Measurements from ENCODE around the gene FYN. TPM values are rescaled to one million over a fixed set of nuclear protein-coding genes. Genes with fewer than 3 reads are reported as not detected.

The FYN gene
- total RNA-seq, 1 donor = 106 TPM

DNA sequence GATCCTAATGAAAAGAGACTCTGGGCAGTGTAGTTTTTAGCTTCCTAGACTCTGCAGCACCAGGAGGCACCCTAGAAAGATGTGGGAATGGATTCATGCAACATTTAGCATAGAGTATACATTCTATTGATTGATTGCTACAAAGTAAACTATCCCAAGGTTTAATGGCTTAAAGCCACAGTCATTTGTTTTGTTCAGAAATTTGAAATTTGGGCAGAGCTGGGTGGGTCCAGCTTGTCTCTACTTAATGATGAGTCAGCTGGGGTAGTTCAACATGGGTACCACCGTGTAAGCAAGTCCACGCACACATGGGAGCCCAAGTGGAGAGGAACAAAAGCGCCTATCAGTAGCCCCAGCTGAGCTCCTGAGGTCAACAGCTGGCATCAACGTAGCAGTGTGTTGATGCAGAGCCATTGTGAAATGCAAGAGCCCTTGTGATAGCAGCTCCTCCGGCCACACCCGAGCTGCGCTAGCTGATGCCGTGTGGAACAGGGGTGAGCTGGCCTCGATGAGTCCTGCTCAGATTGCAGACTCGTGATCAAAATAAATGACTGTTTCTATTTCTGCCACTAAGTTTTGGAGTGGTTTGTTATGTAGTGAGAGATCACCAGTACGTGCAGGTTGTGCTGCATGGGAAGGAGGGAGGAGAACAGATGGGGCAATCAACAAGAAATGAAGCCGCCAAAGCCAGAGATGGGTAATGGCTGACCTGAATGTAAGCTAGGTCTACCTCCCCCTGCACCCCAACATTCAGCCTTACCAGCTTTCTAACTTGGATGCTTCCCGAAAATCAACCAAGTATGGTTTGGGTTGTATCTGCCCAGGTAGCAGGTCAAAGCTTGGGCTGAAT lies 221.8 kb downstream of the FYN start:
- no peaks in the 10 kb centered on the region for H4K20me1 ChIP-seq (ENCODE audit: insufficient read depth, low read length)
- H2AFZ ChIP-seq (ENCODE audit: low read length) = no peak overlapping the region
- H3K79me2 ChIP-seq (ENCODE audit: insufficient read depth, low read length) = no peaks in the 10 kb centered on the region
- TF ChIP-seq, protein P1, sequence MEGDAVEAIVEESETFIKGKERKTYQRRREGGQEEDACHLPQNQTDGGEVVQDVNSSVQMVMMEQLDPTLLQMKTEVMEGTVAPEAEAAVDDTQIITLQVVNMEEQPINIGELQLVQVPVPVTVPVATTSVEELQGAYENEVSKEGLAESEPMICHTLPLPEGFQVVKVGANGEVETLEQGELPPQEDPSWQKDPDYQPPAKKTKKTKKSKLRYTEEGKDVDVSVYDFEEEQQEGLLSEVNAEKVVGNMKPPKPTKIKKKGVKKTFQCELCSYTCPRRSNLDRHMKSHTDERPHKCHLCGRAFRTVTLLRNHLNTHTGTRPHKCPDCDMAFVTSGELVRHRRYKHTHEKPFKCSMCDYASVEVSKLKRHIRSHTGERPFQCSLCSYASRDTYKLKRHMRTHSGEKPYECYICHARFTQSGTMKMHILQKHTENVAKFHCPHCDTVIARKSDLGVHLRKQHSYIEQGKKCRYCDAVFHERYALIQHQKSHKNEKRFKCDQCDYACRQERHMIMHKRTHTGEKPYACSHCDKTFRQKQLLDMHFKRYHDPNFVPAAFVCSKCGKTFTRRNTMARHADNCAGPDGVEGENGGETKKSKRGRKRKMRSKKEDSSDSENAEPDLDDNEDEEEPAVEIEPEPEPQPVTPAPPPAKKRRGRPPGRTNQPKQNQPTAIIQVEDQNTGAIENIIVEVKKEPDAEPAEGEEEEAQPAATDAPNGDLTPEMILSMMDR (IDR thresholded peaks at IDR 0.05; ENCODE audit: extremely low read depth, low read depth, low read length) = no peak
- no peak overlapping the region for H3K4me2 ChIP-seq (ENCODE audit: insufficient read depth, low read length)
- H3K4me3 ChIP-seq (ENCODE audit: insufficient read depth, low read length) = no peak overlapping the region
- DNase-seq (ENCODE audit: insufficient read length, low spot score, missing footprints) = no peak
- H3K4me1 ChIP-seq (ENCODE audit: insufficient read depth, low read length) = no peaks in the 10 kb centered on the region
- no peaks in the 10 kb centered on the region for H3K9me3 ChIP-seq (ENCODE audit: low read depth, low read length)
- H3K27me3 ChIP-seq (ENCODE audit: insufficient read depth, low read length) = no peaks in the 10 kb centered on the region
- no peak overlapping the region for H3K27ac ChIP-seq (ENCODE audit: low read depth, low read length)
- H3K36me3 ChIP-seq (ENCODE audit: insufficient read depth, low read length) = no peaks in the 10 kb centered on the region

DNA sequence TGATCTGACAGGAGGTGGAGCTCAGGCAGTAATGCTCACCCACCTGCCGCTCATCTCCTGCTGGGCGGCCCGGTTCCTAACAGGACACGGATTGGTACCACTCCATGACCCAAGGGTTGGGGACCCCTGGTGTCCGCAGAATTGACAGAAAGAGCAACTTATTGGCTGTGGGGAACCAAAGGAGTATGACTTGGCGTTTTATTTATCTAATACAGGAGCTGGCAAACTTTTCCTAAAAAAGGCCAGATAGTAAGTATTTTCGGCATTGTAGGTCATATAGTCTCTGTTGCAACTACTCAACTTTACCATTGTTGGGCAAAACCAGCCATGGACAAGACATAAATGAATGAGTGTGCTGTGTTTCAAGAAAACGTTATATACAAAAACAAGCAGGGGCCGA lies 223.2 kb downstream of the FYN start:
- Histone ChIP-seq H4K20me1 (ENCODE audit: insufficient read depth, low read length) (no peaks in the 10 kb centered on the region), H3K4me3 (ENCODE audit: insufficient read depth, low read length) (no peak overlapping the region), H3K79me2 (ENCODE audit: insufficient read depth, low read length) (no peaks in the 10 kb centered on the region), H3K36me3 (ENCODE audit: insufficient read depth, low read length) (no peaks in the 10 kb centered on the region), H3K9me3 (ENCODE audit: low read depth, low read length) (no peaks in the 10 kb centered on the region), H3K4me1 (ENCODE audit: insufficient read depth, low read length) (no peaks in the 10 kb centered on the region), H2AFZ (ENCODE audit: low read length) (no peak overlapping the region), H3K27me3 (ENCODE audit: insufficient read depth, low read length) (no peaks in the 10 kb centered on the region), H3K27ac (ENCODE audit: low read depth, low read length) (no peak overlapping the region), H3K4me2 (ENCODE audit: insufficient read depth, low read length) (no peak overlapping the region)
- TF ChIP-seq, protein P1 (IDR thresholded peaks at IDR 0.05; ENCODE audit: extremely low read depth, low read depth, low read length) = no peak
- no peak for DNase-seq (ENCODE audit: insufficient read length, low spot score, missing footprints)

DNA sequence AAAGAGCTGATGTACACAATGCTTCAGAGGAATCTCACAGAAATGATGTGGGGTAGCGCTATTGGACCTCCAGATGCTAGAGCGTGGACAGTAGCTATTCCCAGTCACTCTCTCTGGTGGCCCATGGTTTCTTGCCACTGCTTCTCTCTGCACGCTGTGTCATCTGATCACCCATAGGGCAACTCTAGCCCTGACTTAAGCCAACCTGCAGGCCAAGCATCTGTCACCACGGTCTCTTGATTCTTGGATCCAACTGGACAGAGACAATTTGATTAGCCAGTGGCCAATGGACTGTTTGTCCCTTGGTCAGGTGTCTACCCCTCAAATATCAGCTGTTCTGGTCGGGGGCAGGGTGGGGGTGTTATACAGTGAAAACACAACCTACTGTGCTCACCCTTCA lies 225.2 kb downstream of the FYN start:
- Histone ChIP-seq H3K27ac (ENCODE audit: low read depth, low read length) (no peak overlapping the region), H3K4me3 (ENCODE audit: insufficient read depth, low read length) (no peak overlapping the region), H3K4me2 (ENCODE audit: insufficient read depth, low read length) (no peak overlapping the region), H3K79me2 (ENCODE audit: insufficient read depth, low read length) (no peaks in the 10 kb centered on the region), H4K20me1 (ENCODE audit: insufficient read depth, low read length) (no peaks in the 10 kb centered on the region), H3K9me3 (ENCODE audit: low read depth, low read length) (no peaks in the 10 kb centered on the region), H3K36me3 (ENCODE audit: insufficient read depth, low read length) (no peaks in the 10 kb centered on the region), H3K4me1 (ENCODE audit: insufficient read depth, low read length) (no peaks in the 10 kb centered on the region), H3K27me3 (ENCODE audit: insufficient read depth, low read length) (no peaks in the 10 kb centered on the region), H2AFZ (ENCODE audit: low read length) (no peak overlapping the region)
- DNase-seq (ENCODE audit: insufficient read length, low spot score, missing footprints) = no peak
- TF ChIP-seq, protein P1 (IDR thresholded peaks at IDR 0.05; ENCODE audit: extremely low read depth, low read depth, low read length) = no peak

DNA sequence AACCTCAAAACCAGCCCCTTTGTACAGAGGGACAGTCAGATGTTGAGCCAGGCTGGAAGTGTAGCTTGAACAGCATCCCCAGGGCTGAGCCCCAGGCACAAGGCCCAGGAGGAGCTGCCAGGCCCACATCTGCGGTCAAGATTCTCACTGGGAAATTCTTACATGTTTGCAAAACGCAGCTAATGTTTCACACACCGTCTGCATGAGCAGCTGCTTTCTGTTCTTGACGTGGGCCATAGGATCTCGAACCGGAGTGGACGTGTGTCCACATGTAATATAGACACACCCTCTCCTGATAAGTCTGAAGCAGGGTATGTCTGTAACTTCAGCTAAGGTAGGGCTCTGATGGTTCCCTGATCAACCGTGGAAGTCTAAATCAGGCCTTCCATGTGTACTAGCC lies 226.3 kb downstream of the FYN start:
- H2AFZ ChIP-seq (ENCODE audit: low read length) = no peak overlapping the region
- H3K4me2 ChIP-seq (ENCODE audit: insufficient read depth, low read length) = peak overlapping the region; percentile 37
- no peak for DNase-seq (ENCODE audit: insufficient read length, low spot score, missing footprints)
- no peaks in the 10 kb centered on the region for H3K27me3 ChIP-seq (ENCODE audit: insufficient read depth, low read length)
- H4K20me1 ChIP-seq (ENCODE audit: insufficient read depth, low read length) = no peaks in the 10 kb centered on the region
- TF ChIP-seq, protein P1 (IDR thresholded peaks at IDR 0.05; ENCODE audit: extremely low read depth, low read depth, low read length) = no peak
- no peak overlapping the region for H3K4me3 ChIP-seq (ENCODE audit: insufficient read depth, low read length)
- no peaks in the 10 kb centered on the region for H3K36me3 ChIP-seq (ENCODE audit: insufficient read depth, low read length)
- no peaks in the 10 kb centered on the region for H3K9me3 ChIP-seq (ENCODE audit: low read depth, low read length)
- H3K27ac ChIP-seq (ENCODE audit: low read depth, low read length) = no peak overlapping the region
- H3K79me2 ChIP-seq (ENCODE audit: insufficient read depth, low read length) = no peaks in the 10 kb centered on the region
- H3K4me1 ChIP-seq (ENCODE audit: insufficient read depth, low read length) = peaks cover 4% of the 10 kb centered on the region
